IMR-90 (cell line): ENCODE measurements around the gene GPSM1. TPM values are rescaled to one million over a fixed set of nuclear protein-coding genes. Genes with fewer than 3 reads are reported as not detected.

Source experiments
- ATAC-seq: fragments of 200-7000 bp; cut with Tn5 transposase; 2 replicates; pipeline ENCODE4 v1.9.1; 2020; ENCODE audit warnings: low read depth, mild to moderate bottlenecking, moderate library complexity
- BruUV-seq: library from RNA; stranded (reverse); fragments of 400-500 nt; replicated peaks from 2 replicates; lab custom pipeline; 2021; lab: Mats Ljungman, UMichigan
- CTCF ChIA-PET: fragments of 300-600 bp; formaldehyde crosslinking; extraction: SDS; loops from one replicate; lab custom pipeline; 2021; ENCODE audit warnings: antibody characterized with exemption; lab: Yijun Ruan, JAX
- POLR2A ChIA-PET: fragments of 300-600 bp; sonication (Branson Sonifier 250); formaldehyde crosslinking; loops from one replicate; lab custom pipeline; 2022; ENCODE audit warnings: antibody characterized with exemption; ENCODE audit not compliant: unreplicated experiment; lab: Charles Lee
- DNase-seq: peaks from one replicate; pipeline ENCODE4 v3.0.0; 2013
- H2AFZ ChIP-seq: replicated peaks from 2 replicates; pipeline ENCODE3; 2013; ENCODE audit warnings: low read length, mild to moderate bottlenecking; ENCODE audit not compliant: poor library complexity
- H2AK5ac ChIP-seq: 2 replicates; pipeline ENCODE4 v1.6.1; 2013; ENCODE audit warnings: low read depth, low read length, inconsistent platforms
- H2AK9ac ChIP-seq: replicated peaks from 2 replicates; pipeline ENCODE3; 2013; ENCODE audit warnings: mild to moderate bottlenecking, low read depth, low read length, moderate library complexity; ENCODE audit not compliant: poor library complexity
- H2BK120ac ChIP-seq: 2 replicates; pipeline ENCODE4 v1.6.1; 2013; ENCODE audit warnings: low read depth, low read length, inconsistent platforms
- H2BK15ac ChIP-seq: 3 replicates; pipeline ENCODE4 v1.6.1; 2013; ENCODE audit warnings: low read depth, low read length, inconsistent platforms
- H2BK20ac ChIP-seq: 2 replicates; pipeline ENCODE4 v1.6.1; 2013; ENCODE audit warnings: low read depth, mild to moderate bottlenecking, inconsistent platforms, low read length, moderate library complexity
- H2BK5ac ChIP-seq: 2 replicates; pipeline ENCODE4 v1.6.1; 2013; ENCODE audit warnings: mild to moderate bottlenecking, low read depth, low read length, inconsistent platforms; ENCODE audit not compliant: poor library complexity, severe bottlenecking
- H3K14ac ChIP-seq: replicated peaks from 2 replicates; pipeline ENCODE4 v1.6.1; 2013; ENCODE audit warnings: low read depth, low read length, inconsistent platforms
- H3K18ac ChIP-seq: 2 replicates; pipeline ENCODE4 v1.6.1; 2013; ENCODE audit warnings: low read depth, low read length, control low read depth
- H3K23ac ChIP-seq: 2 replicates; pipeline ENCODE4 v1.6.1; 2013; ENCODE audit warnings: low read depth, low read length, inconsistent platforms
- H3K27ac ChIP-seq: 2 replicates; pipeline ENCODE4 v1.5.1; 2013; ENCODE audit warnings: mild to moderate bottlenecking, control low read depth, low read length; ENCODE audit not compliant: insufficient read depth
- H3K27me3 ChIP-seq: 2 replicates; pipeline ENCODE4 v1.6.1; 2013; ENCODE audit warnings: low read length; ENCODE audit not compliant: control insufficient read depth, insufficient read depth
- H3K36me3 ChIP-seq: 2 replicates; pipeline ENCODE4 v1.6.1; 2013; ENCODE audit warnings: low read length, mixed read lengths; ENCODE audit not compliant: control insufficient read depth, insufficient read depth
- H3K4ac ChIP-seq: 2 replicates; pipeline ENCODE4 v1.6.1; 2013; ENCODE audit warnings: low read depth, low read length, inconsistent platforms
- H3K4me1 ChIP-seq: 2 replicates; pipeline ENCODE4 v1.6.1; 2013; ENCODE audit warnings: low read length, mixed read lengths; ENCODE audit not compliant: control insufficient read depth, insufficient read depth
- H3K4me2 ChIP-seq: 2 replicates; pipeline ENCODE4 v1.6.1; 2013; ENCODE audit warnings: low read depth, mild to moderate bottlenecking, control low read depth, low read length, moderate library complexity
- H3K4me3 ChIP-seq: 2 replicates; pipeline ENCODE4 v1.5.1; 2013; ENCODE audit warnings: low read depth, mild to moderate bottlenecking, control low read depth, low read length, moderate library complexity; ENCODE audit not compliant: insufficient read depth
- H3K56ac ChIP-seq: 2 replicates; pipeline ENCODE4 v1.6.1; 2013; ENCODE audit warnings: low read length, inconsistent platforms; ENCODE audit not compliant: insufficient read depth; ENCODE audit errors: extremely low read depth
- H3K79me1 ChIP-seq, 2 experiments: 2 replicates each; pipeline ENCODE4 v1.6.1; 2013; ENCODE audit warnings: low read length in 2 of 2, inconsistent platforms in 1 of 2, low read depth in 1 of 2
- H3K9ac ChIP-seq: 2 replicates; pipeline ENCODE4 v1.6.1; 2013; ENCODE audit warnings: low read depth, low read length, control low read depth
- H3K9me1 ChIP-seq: 2 replicates; pipeline ENCODE4 v1.6.1; 2013; ENCODE audit warnings: low read length, inconsistent platforms; ENCODE audit not compliant: insufficient read depth
- H3K9me3 ChIP-seq: 2 replicates; pipeline ENCODE4 v1.6.1; 2013; ENCODE audit warnings: low read length; ENCODE audit not compliant: control insufficient read depth, insufficient read depth
- H4K20me1 ChIP-seq: 2 replicates; pipeline ENCODE4 v1.6.1; 2013; ENCODE audit warnings: low read length, inconsistent platforms; ENCODE audit not compliant: insufficient read depth
- H4K5ac ChIP-seq: 2 replicates; pipeline ENCODE4 v1.6.1; 2013; ENCODE audit warnings: mild to moderate bottlenecking, low read depth, low read length, control low read depth
- H4K8ac ChIP-seq, 2 experiments: 2 replicates each; pipeline ENCODE4 v1.6.1; 2013; ENCODE audit warnings: low read depth in 2 of 2, low read length in 2 of 2, control low read depth in 1 of 2, inconsistent platforms in 1 of 2
- H4K91ac ChIP-seq: 2 replicates; pipeline ENCODE4 v1.6.1; 2013; ENCODE audit warnings: low read depth, low read length, inconsistent platforms; ENCODE audit not compliant: insufficient read depth
- BHLHE40 ChIP-seq: fragments of 150-350 bp; IDR thresholded peaks from 2 replicates; pipeline ENCODE4 v1.6.1; 2016; ENCODE audit warnings: mild to moderate bottlenecking, low read depth, low read length
- CEBPB ChIP-seq: IDR thresholded peaks from 2 replicates; pipeline ENCODE4 v1.6.1; 2012; ENCODE audit warnings: low read depth, low read length, improper control_type of control experiment
- CHD1 ChIP-seq: IDR thresholded peaks from 2 replicates; pipeline ENCODE4 v1.6.1; 2012; ENCODE audit warnings: low read depth, low read length, improper control_type of control experiment
- CTCF ChIP-seq: conservative IDR thresholded peaks from 2 replicates; pipeline ENCODE4 v1.5.1; 2012; ENCODE audit warnings: mild to moderate bottlenecking, low read depth, low read length, improper control_type of control experiment
- ELK1 ChIP-seq: fragments of 150-350 bp; IDR thresholded peaks from 2 replicates; pipeline ENCODE4 v1.6.1; 2016; ENCODE audit warnings: low read depth, mild to moderate bottlenecking, low read length, moderate library complexity, borderline replicate concordance
- FOS ChIP-seq: fragments of 150-350 bp; IDR thresholded peaks from 2 replicates; pipeline ENCODE4 v1.6.1; 2016; ENCODE audit warnings: low read depth, low read length
- MAFK ChIP-seq: IDR thresholded peaks from 2 replicates; pipeline ENCODE4 v1.6.1; 2012; ENCODE audit warnings: low read depth, low read length, improper control_type of control experiment
- MAZ ChIP-seq: IDR thresholded peaks from 2 replicates; pipeline ENCODE4 v1.6.1; 2012; ENCODE audit warnings: low read depth, mild to moderate bottlenecking, low read length, improper control_type of control experiment, moderate library complexity, borderline replicate concordance
- MXI1 ChIP-seq: IDR thresholded peaks from 2 replicates; pipeline ENCODE4 v1.6.1; 2012; ENCODE audit warnings: low read depth, mild to moderate bottlenecking, low read length, moderate library complexity, borderline replicate concordance
- NFE2L2 ChIP-seq: fragments of 150-350 bp; IDR thresholded peaks from 2 replicates; pipeline ENCODE4 v1.6.1; 2016; ENCODE audit warnings: low read depth, mild to moderate bottlenecking, low read length
- POLR2A ChIP-seq: IDR thresholded peaks from 2 replicates; pipeline ENCODE4 v1.6.1; 2012; ENCODE audit warnings: mild to moderate bottlenecking, low read depth, low read length
- RAD21 ChIP-seq: IDR thresholded peaks from 2 replicates; pipeline ENCODE4 v1.6.1; 2012; ENCODE audit warnings: low read length, improper control_type of control experiment
- RCOR1 ChIP-seq: IDR thresholded peaks from 2 replicates; pipeline ENCODE4 v1.6.1; 2012; ENCODE audit warnings: mild to moderate bottlenecking, low read length, improper control_type of control experiment; ENCODE audit not compliant: insufficient replicate concordance
- RFX5 ChIP-seq: IDR thresholded peaks from 2 replicates; pipeline ENCODE4 v1.8.0; 2012; ENCODE audit warnings: low read depth, mild to moderate bottlenecking, low read length, moderate library complexity
- SMC3 ChIP-seq: fragments of 150-350 bp; IDR thresholded peaks from 2 replicates; pipeline ENCODE4 v1.6.1; 2016; ENCODE audit warnings: low read depth, mild to moderate bottlenecking, antibody characterized with exemption, low read length, moderate library complexity
- USF2 ChIP-seq: fragments of 150-350 bp; IDR thresholded peaks from 2 replicates; pipeline ENCODE4 v1.6.1; 2017; ENCODE audit warnings: mild to moderate bottlenecking, antibody characterized with exemption, low read length, low read depth
- WGBS, 2 experiments: methylation state at CpG; one replicate each; pipeline versions ENCODE4 v1.1.5 to v1.1.7; 2013; ENCODE audit warnings: missing lambda C conversion rate in 2 of 2; ENCODE audit not compliant: insufficient read length in 1 of 2; ENCODE audit errors: extremely low coverage in 2 of 2; 5-methylcytosine and 5-hydroxymethylcytosine counted together
- dilution Hi-C: fragments of 300-500 bp; cut with HindIII; formaldehyde crosslinking; loops from one replicate; pipeline ENCODE4 v1.14.3; 2018; ENCODE audit warnings: low sequenced_read_pairs; ENCODE audit not compliant: unreplicated experiment
- in situ Hi-C: fragments of 300-500 bp; cut with MboI; formaldehyde crosslinking; loops from 3 replicates; pipeline ENCODE4 v1.14.3; 2019; ENCODE audit warnings: low sequenced_read_pairs, inconsistent platforms, mixed read lengths
- intact Hi-C: fragments of 100-400 bp; cut with micrococcal nuclease; formaldehyde crosslinking; loops from 2 replicates; pipeline ENCODE4 v1.10.0; 2022
- polyA plus RNA-seq, 3 experiments: library from polyadenylated mRNA; depleted of rRNA; stranded (reverse); fragments of >200 nt; gene quantifications; 2 replicates each; pipeline ENCODE4 v1.2.3, GENCODE V29; 2012; ENCODE audit warnings: low replicate concordance in 1 of 3
- total RNA-seq: library from RNA; depleted of rRNA; stranded (reverse); fragments of >200 nt; gene quantifications from 2 replicates; pipeline ENCODE4 v1.2.3, GENCODE V29; 2012

The GPSM1 gene
- total and polyA plus RNA-seq, 2 of the 4 experiments (the other 2 are of a cell fraction): 28.7 to 71.2 TPM

GRCh38 chr9:136340356-136341041 is 13.2 kb downstream of the GPSM1 start:
- Histone ChIP-seq H3K9me1 (peaks cover 7% of the 10 kb centered on the region), H3K9me3 (no peaks in the 10 kb centered on the region), H4K91ac (no peak overlapping the region), H3K27ac (no peak overlapping the region), H3K4me1 (peaks cover 16% of the 10 kb centered on the region), H2AK9ac (no peak overlapping the region), H3K79me1 (peaks cover 16 to 76% of the 10 kb centered on the region in 2 experiments), H3K36me3 (peaks cover 78% of the 10 kb centered on the region), H3K56ac (no peak overlapping the region), H2AFZ (no peak overlapping the region), H4K5ac (no peak overlapping the region), H3K23ac (no peak overlapping the region), H2BK20ac (no peak overlapping the region), H3K9ac (no peak overlapping the region), H3K4me3 (no peak overlapping the region), H4K8ac (no peak overlapping the region), H3K14ac (no peak overlapping the region), H2BK15ac (no peak overlapping the region), H4K20me1 (peaks cover 78% of the 10 kb centered on the region), H3K4me2 (no peak overlapping the region), H2BK120ac (no peak overlapping the region), H2BK5ac (no peak overlapping the region), H3K27me3 (no peaks in the 10 kb centered on the region), H2AK5ac (no peak overlapping the region), H3K4ac (no peak overlapping the region), H3K18ac (no peak overlapping the region)
- ChIA-PET CTCF (no interaction called here), POLR2A (no interaction called here)
- dilution Hi-C loops (no loop called here), intact Hi-C loops (no loop called here), in situ Hi-C loops (no loop called here)
- TF ChIP-seq POLR2A (no peak), USF2 (no peak), CTCF (no peak), ELK1 (no peak), FOS (no peak), RAD21 (no peak), RFX5 (no peak), SMC3 (no peak), CHD1 (no peak), CEBPB (no peak), MAFK (no peak), RCOR1 (no peak), NFE2L2 (no peak), MAZ (no peak), MXI1 (no peak), BHLHE40 (no peak)
- DNase-seq: no peak
- BruUV-seq: no TSS peak
- no peak for ATAC-seq
- WGBS, 2 experiments: 96% methylated on average over 8 of the region's 28 CpGs; no CpG with 5 or more reads in 1 of the 2 experiments
